Mucosa of descending colon (tissue), 3 donors: ENCODE results near the gene FOXN3. TPM values are rescaled to one million over a fixed set of nuclear protein-coding genes. Genes with fewer than 3 reads are reported as not detected.

Experiments used
- ATAC-seq: fragments of 200-7000 bp; cut with Tn5 transposase; one replicate; pipeline ENCODE4 v1.9.1; 2020; ENCODE audit warnings: mild to moderate bottlenecking, moderate library complexity
- DNase-seq, 3 donors: peaks; one replicate each; pipeline ENCODE4 v3.0.0-alpha.2; 2020
- H3K36me3 ChIP-seq: fragments of 200-600 bp; one replicate; pipeline ENCODE4 v1.8.0; 2021; ENCODE audit warnings: low read depth, mild to moderate bottlenecking
- H3K4me1 ChIP-seq: fragments of 200-600 bp; one replicate; pipeline ENCODE4 v1.8.0; 2021; ENCODE audit warnings: low read depth, mild to moderate bottlenecking
- H3K4me3 ChIP-seq: fragments of 200-600 bp; one replicate; pipeline ENCODE4 v1.8.0; 2021; ENCODE audit warnings: mild to moderate bottlenecking
- H3K9me3 ChIP-seq: fragments of 200-600 bp; one replicate; pipeline ENCODE4 v1.8.0; 2021; ENCODE audit warnings: mild to moderate bottlenecking
- CTCF ChIP-seq: fragments of 200-600 bp; IDR thresholded peaks from one replicate; pipeline ENCODE4 v1.8.0; 2022; ENCODE audit warnings: antibody characterized with exemption, mild to moderate bottlenecking
- intact Hi-C, 2 donors: fragments of 100-400 bp; cut with DNase I in 1 of 2; cut with micrococcal nuclease in 1 of 2; formaldehyde crosslinking; loops; one replicate each; pipeline versions ENCODE4 v1.11.0 to v1.11.1; 2022; cut with DNase I, micrococcal nuclease
- total RNA-seq, 3 donors: library from RNA; stranded (reverse); fragmentation: NEBNext Ultra II Directional in 2 of 3; extraction: Animal tissue kit (Norgen Biotek cat#: 25700) in 2 of 3; gene quantifications; one replicate each; pipeline versions ENCODE4 v1.2.1 to v1.2.4, GENCODE V29; 2021 to 2023
- donor health status: DM: no; HTN: no; CAD: no; lungs with moderate emphysema.
- donor health status: DM: no; HTN: no; CAD: no.
- donor health status: DM: no; HTN: yes; CAD: no.

FOXN3 gene
- total RNA-seq, 3 donors from 2014 or later = 77.4 to 154 (median 113) TPM

- ATAC-seq (no peak), DNase-seq (no peak)
- Histone ChIP-seq H3K4me3 (no peak overlapping the region), H3K36me3 (no peaks in the 10 kb centered on the region), H3K4me1 (no peaks in the 10 kb centered on the region), H3K9me3 (no peaks in the 10 kb centered on the region)
- TF ChIP-seq CTCF = no peak
- intact Hi-C loops = no loop called here
Measured at GRCh38 chr14:89232265-89233070, 184.6 kb downstream of the FOXN3 start.

GRCh38 chr14:89231426-89232113 lies 185.5 kb downstream of the FOXN3 start:
- intact Hi-C loops = no loop called here
- ATAC-seq = no peak
- Histone ChIP-seq H3K4me3 (no peak overlapping the region), H3K4me1 (peaks cover under 1% of the 10 kb centered on the region), H3K36me3 (no peaks in the 10 kb centered on the region), H3K9me3 (no peaks in the 10 kb centered on the region)
- no peak for TF ChIP-seq CTCF
- DNase-seq = no peak

- intact Hi-C loops = no loop called here
- DNase-seq (no peak), ATAC-seq (no peak)
- Histone ChIP-seq H3K36me3 (no peaks in the 10 kb centered on the region), H3K4me3 (no peak overlapping the region), H3K4me1 (peaks cover 2% of the 10 kb centered on the region), H3K9me3 (no peaks in the 10 kb centered on the region)
- no peak for TF ChIP-seq CTCF
Measured at GRCh38 chr14:89228921-89229639, 188.0 kb downstream of the FOXN3 start.

DNA sequence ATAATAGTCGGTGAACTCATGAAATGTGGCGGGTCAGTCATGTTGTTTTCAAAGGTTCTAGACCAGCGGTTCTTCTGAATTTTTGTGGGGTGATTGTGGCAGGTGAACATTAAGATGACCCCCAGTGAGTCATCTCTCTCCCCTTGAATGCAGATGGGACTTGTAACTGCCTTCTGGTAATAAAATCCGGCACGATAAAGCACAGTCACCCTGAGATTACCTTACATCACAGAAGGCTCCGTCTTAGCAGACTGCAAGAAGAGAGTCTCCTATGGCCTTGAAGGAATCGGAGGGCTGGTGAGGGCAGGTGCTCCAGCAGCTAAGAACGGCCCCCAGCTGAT lies 189.6 kb downstream of the FOXN3 start:
- ATAC-seq = no peak
- DNase-seq = no peak
- Histone ChIP-seq H3K4me3 (no peak overlapping the region), H3K9me3 (no peaks in the 10 kb centered on the region), H3K4me1 (peaks cover 2% of the 10 kb centered on the region), H3K36me3 (no peaks in the 10 kb centered on the region)
- intact Hi-C loops = no loop called here
- TF ChIP-seq CTCF = no peak

- no peaks in the 10 kb centered on the region for H3K9me3 ChIP-seq
- TF ChIP-seq CTCF = no peak
- H3K36me3 ChIP-seq = no peaks in the 10 kb centered on the region
- ATAC-seq (peak; percentile 11), DNase-seq (no peak)
- no peak overlapping the region for H3K4me3 ChIP-seq
- H3K4me1 ChIP-seq = peaks cover 2% of the 10 kb centered on the region
- intact Hi-C loops = no loop called here
Measured at GRCh38 chr14:89226801-89227495, 190.1 kb downstream of the FOXN3 start.
